Heart right ventricle (tissue), 16 donors: ENCODE data around the gene BTBD3. TPM values are rescaled to one million over a fixed set of nuclear protein-coding genes. Genes with fewer than 3 reads are reported as not detected.

ENCODE experiments used
- ATAC-seq, 8 donors: fragments of 200-7000 bp; cut with Tn5 transposase; one replicate each; pipeline ENCODE4 v1.9.1; 2020; ENCODE audit warnings: mild to moderate bottlenecking in 8 of 8, moderate library complexity in 8 of 8, moderate number of reproducible peaks in 1 of 8
- DNase-seq, 2 donors: peaks; one replicate each; pipeline ENCODE4 v3.0.0-alpha.2; 2020
- H3K27ac ChIP-seq, 10 donors: fragments of 200-600 bp; sonication (generic) in 2 of 10; one replicate each; pipeline versions ENCODE4 v1.5.0 to v1.8.0; 2020 to 2022; ENCODE audit warnings: mild to moderate bottlenecking in 3 of 10
- H3K27me3 ChIP-seq, 7 donors: fragments of 200-600 bp; one replicate each; pipeline ENCODE4 v1.8.0; 2021 to 2022; ENCODE audit warnings: mild to moderate bottlenecking in 2 of 7
- H3K36me3 ChIP-seq, 9 donors: fragments of 200-600 bp; sonication (generic) in 1 of 9; one replicate each; pipeline versions ENCODE4 v1.5.0 to v1.8.0; 2020 to 2022; ENCODE audit warnings: mild to moderate bottlenecking in 2 of 9
- H3K4me1 ChIP-seq, 9 donors: fragments of 200-600 bp; sonication (generic) in 1 of 9; one replicate each; pipeline versions ENCODE4 v1.5.0 to v1.8.0; 2020 to 2022; ENCODE audit warnings: mild to moderate bottlenecking in 4 of 9
- H3K4me3 ChIP-seq, 10 donors: fragments of 200-600 bp; sonication (generic) in 2 of 10; one replicate each; pipeline versions ENCODE4 v1.5.0 to v1.8.0; 2020 to 2022; ENCODE audit warnings: mild to moderate bottlenecking in 7 of 10, moderate library complexity in 2 of 10
- H3K9me3 ChIP-seq, 11 donors: fragments of 200-600 bp in 10 of 11; sonication (generic) in 2 of 11; one replicate each; pipeline versions ENCODE4 v1.5.0 to v1.8.0; 2013 to 2022; ENCODE audit warnings: mild to moderate bottlenecking in 2 of 11, control low read depth in 1 of 11, moderate library complexity in 1 of 11
- CTCF ChIP-seq, 9 donors: fragments of 200-600 bp; sonication (generic) in 2 of 9; IDR thresholded peaks; one replicate each; pipeline versions ENCODE4 v1.5.0 to v1.8.0; 2021 to 2022; ENCODE audit warnings: antibody characterized with exemption in 9 of 9, mild to moderate bottlenecking in 5 of 9, moderate library complexity in 1 of 9
- WGBS, 2 donors: extraction: QIAGEN DNeasy Blood & Tissue Kit; methylation state at CpG; one replicate each; pipeline ENCODE4 v1.1.7; 2013; ENCODE audit warnings: inconsistent platforms in 1 of 2; 5-methylcytosine and 5-hydroxymethylcytosine counted together
- intact Hi-C, 10 donors: fragments of 100-400 bp; cut with DNase I; formaldehyde crosslinking; loops; one replicate each; pipeline versions ENCODE4 v1.11.1 to v1.14.2; 2022
- polyA plus RNA-seq, 2 donors: library from polyadenylated mRNA; stranded (reverse); fragments of 200-250 nt; gene quantifications; one replicate each; pipeline ENCODE4 v1.2.3, GENCODE V29; 2013
- total RNA-seq, 10 donors: library from RNA; stranded (reverse); fragmentation: NEBNext Ultra II Directional in 3 of 10; extraction: Animal tissue kit (Norgen Biotek cat#: 25700) in 3 of 10; gene quantifications; one replicate each; pipeline versions ENCODE4 v1.2.1 to v1.2.4, GENCODE V29; 2021 to 2023
- donor health status: Arrhythmogenic right ventricular cardiomyopathy.
- donor health status: ischemic (EF 13 %, LVEDD 7.1; RV severe dilation, severe dysfunction).
- donor health status: healthy with polysubstance abuse.
- donor health status: DM: no; HTN: yes; CAD: no.
- donor health status: DM: no; HTN: no; CAD: no.
- donor health status: ischemic (EF 25% LVEDD 6.9; RV normal size, moderate dysfunction).
- donor health status: ischemic (EF 25% LVEDD 5.7; RV mildly dilated, moderate dysfunction).
- donor health status: healthy.
- donor health status: DM: yes; HTN: yes; CAD: no.
- donor health status: Ischemic cardiomyopathy.
- donor health status: ischemic (EF 35%, LVEDD 5.7; RV mildly dilated, moderate dysfunction).
- donor health status: nonischemic (EF 11% LVEDD 7.7; RV severe dilation, severe dysfunction).
- donor health status: DM: yes; HTN: yes; CAD: no.
- donor health status: PGD.
- donor health status: ischemic (EF 29% LVEDD 5.4; RV normal size, mild dysfunction).
- donor health status: nonischemic (EF 23%, LVEDD 6.1; RV moderate dilation, normal function).

Gene BTBD3
- total and polyA plus RNA-seq, 12 donors: 10.2 to 29.8 (median 23.0) TPM

- H3K36me3 ChIP-seq: no peaks in the 10 kb centered on the region
- peaks cover 0 to 7% (median 0%) of the 10 kb centered on the region in 9 donors for H3K4me1 ChIP-seq
- no peak for ATAC-seq
- TF ChIP-seq CTCF (IDR thresholded peaks at IDR 0.05): no peak
- no peaks in the 10 kb centered on the region for H3K9me3 ChIP-seq
- DNase-seq: no peak
- intact Hi-C loops: loop anchor here in 1 of 10 donors (10.0 kb wide), 1 partner anchor 268 kb away; no protein-coding TSS in a partner anchor
- H3K4me3 ChIP-seq: no peak overlapping the region
- no peaks in the 10 kb centered on the region for H3K27me3 ChIP-seq
- no peak overlapping the region for H3K27ac ChIP-seq
Measured at GRCh38 chr20:11937230-11937629, 19.5 kb downstream of the BTBD3 start.

- TF ChIP-seq CTCF (IDR thresholded peaks at IDR 0.05): no peak
- no peaks in the 10 kb centered on the region for H3K36me3 ChIP-seq
- ATAC-seq (no peak), DNase-seq (no peak)
- H3K27ac ChIP-seq: no peak overlapping the region
- intact Hi-C loops: loop anchor here in 1 of 10 donors (5.0 kb wide), 1 partner anchor 134 kb away; no protein-coding TSS in a partner anchor
- H3K4me3 ChIP-seq: no peak overlapping the region
- H3K4me1 ChIP-seq: no peaks in the 10 kb centered on the region
- H3K27me3 ChIP-seq: no peaks in the 10 kb centered on the region
- H3K9me3 ChIP-seq: no peaks in the 10 kb centered on the region
- 96 to 98% methylated on average over 4 of the region's 4 CpGs for WGBS, 2 donors
Measured at GRCh38 chr20:11941593-11942246, 24.0 kb downstream of the BTBD3 start.

- ATAC-seq (no peak), DNase-seq (no peak)
- intact Hi-C loops: loop anchor here in 1 of 10 donors (5.0 kb wide), 1 partner anchor 136 kb away; no protein-coding TSS in a partner anchor
- H3K4me3 ChIP-seq: no peak overlapping the region
- no peaks in the 10 kb centered on the region for H3K27me3 ChIP-seq
- no peaks in the 10 kb centered on the region for H3K4me1 ChIP-seq
- H3K9me3 ChIP-seq: no peaks in the 10 kb centered on the region
- WGBS, 2 donors: 93 to 95% methylated on average over 6 of the region's 6 CpGs
- TF ChIP-seq CTCF (IDR thresholded peaks at IDR 0.05): no peak
- H3K27ac ChIP-seq: no peak overlapping the region
- H3K36me3 ChIP-seq: no peaks in the 10 kb centered on the region
Measured at GRCh38 chr20:11943778-11944177, 26.1 kb downstream of the BTBD3 start.

GRCh38 chr20:11948806-11949205 lies 31.1 kb downstream of the BTBD3 start:
- ATAC-seq (no peak), DNase-seq (no peak)
- no peak overlapping the region for H3K27ac ChIP-seq
- no peaks in the 10 kb centered on the region for H3K36me3 ChIP-seq
- intact Hi-C loops: no loop called here
- H3K4me3 ChIP-seq: no peak overlapping the region
- no peaks in the 10 kb centered on the region for H3K4me1 ChIP-seq
- H3K9me3 ChIP-seq: no peaks in the 10 kb centered on the region
- no peaks in the 10 kb centered on the region for H3K27me3 ChIP-seq
- TF ChIP-seq CTCF (IDR thresholded peaks at IDR 0.05): no peak
